HEK293 (cell line): Measurements from ENCODE around the gene NPR3.

Source experiments
- CTCF ChIA-PET: fragments of 350-600 bp; formaldehyde crosslinking; extraction: SDS; loops from one replicate; lab custom pipeline; 2021; ENCODE audit warnings: antibody characterized with exemption; lab: Yijun Ruan, JAX
- POLR2A ChIA-PET: fragments of 300-600 bp; formaldehyde crosslinking; extraction: SDS; loops from one replicate; lab custom pipeline; 2020; ENCODE audit warnings: antibody characterized with exemption, inconsistent platforms; lab: Yijun Ruan, JAX
- H3K27ac ChIP-seq: fragments of 200-500 bp; sonication (Bioruptor generic); 2 replicates; pipeline ENCODE4 v1.5.1; 2014; ENCODE audit warnings: low read depth, low read length, control low read depth, inconsistent platforms; ENCODE audit errors: extremely low read depth
- H3K36me3 ChIP-seq, 2 experiments: fragments of 200-500 bp in 1 of 2; sonication (Bioruptor generic) in 1 of 2; 1 replicate in 1 of 2; 2 replicates in 1 of 2; pipeline ENCODE4 v1.5.1; 2014 to 2017; ENCODE audit warnings: inconsistent platforms in 2 of 2, low read length in 2 of 2; ENCODE audit not compliant: control insufficient read depth in 2 of 2, insufficient read depth in 1 of 2
- H3K4me1 ChIP-seq: fragments of 200-500 bp; sonication (Bioruptor generic); 2 replicates; pipeline ENCODE4 v1.5.1; 2014; ENCODE audit warnings: mild to moderate bottlenecking, low read length, inconsistent platforms; ENCODE audit not compliant: control insufficient read depth, insufficient read depth
- H3K4me3 ChIP-seq: 2 replicates; pipeline ENCODE4 v1.5.1; 2011; ENCODE audit warnings: low read depth, mild to moderate bottlenecking, control low read depth, low read length, moderate library complexity
- H3K9me3 ChIP-seq: fragments of 200-500 bp; sonication (Bioruptor generic); 2 replicates; pipeline ENCODE4 v1.5.1; 2014; ENCODE audit warnings: low read depth, low read length, inconsistent platforms; ENCODE audit not compliant: control insufficient read depth, insufficient read depth
- HIC1 ChIP-seq: fragments of 450-650 bp; formaldehyde crosslinking; IDR thresholded peaks from 2 replicates; pipeline ENCODE4 v1.5.1; 2016; ENCODE audit warnings: missing biosample characterization, missing genetic modification characterization
- PRDM1 ChIP-seq: fragments of 450-650 bp; formaldehyde crosslinking; IDR thresholded peaks from 2 replicates; pipeline ENCODE4; 2016; ENCODE audit warnings: missing biosample characterization, missing genetic modification characterization
- PRDM10 ChIP-seq: fragments of 450-650 bp; formaldehyde crosslinking; IDR thresholded peaks from 2 replicates; pipeline ENCODE4 v1.5.1; 2016; ENCODE audit warnings: missing biosample characterization, missing genetic modification characterization
- RBAK ChIP-seq: fragments of 450-650 bp; formaldehyde crosslinking; IDR thresholded peaks from 2 replicates; pipeline ENCODE4 v1.5.1; 2016; ENCODE audit warnings: missing biosample characterization, missing genetic modification characterization
- SCRT1 ChIP-seq: fragments of 450-650 bp; formaldehyde crosslinking; IDR thresholded peaks from 2 replicates; pipeline ENCODE4 v1.5.1; 2016; ENCODE audit warnings: missing biosample characterization, missing genetic modification characterization, borderline replicate concordance
- SP7 ChIP-seq: fragments of 450-650 bp; formaldehyde crosslinking; IDR thresholded peaks from 2 replicates; pipeline ENCODE4 v1.5.1; 2016; ENCODE audit warnings: missing biosample characterization, missing genetic modification characterization
- YY1 ChIP-seq: fragments of 450-650 bp; formaldehyde crosslinking; IDR thresholded peaks from 2 replicates; pipeline ENCODE4 v1.5.1; 2018; ENCODE audit warnings: missing biosample characterization, missing genetic modification characterization
- ZBTB49 ChIP-seq: fragments of 450-650 bp; formaldehyde crosslinking; IDR thresholded peaks from 2 replicates; pipeline ENCODE4 v1.5.1; 2016; ENCODE audit warnings: missing biosample characterization, missing genetic modification characterization, low read depth
- ZFP3 ChIP-seq: fragments of 450-650 bp; formaldehyde crosslinking; IDR thresholded peaks from 2 replicates; pipeline ENCODE4 v1.5.1; 2016; ENCODE audit warnings: low read depth, missing biosample characterization, missing genetic modification characterization
- ZNF2 ChIP-seq: fragments of 450-650 bp; formaldehyde crosslinking; IDR thresholded peaks from 2 replicates; pipeline ENCODE4 v1.5.1; 2016; ENCODE audit warnings: missing biosample characterization, missing genetic modification characterization
- ZNF23 ChIP-seq: fragments of 450-650 bp; formaldehyde crosslinking; IDR thresholded peaks from 2 replicates; pipeline ENCODE4 v1.5.1; 2016; ENCODE audit warnings: missing biosample characterization, missing genetic modification characterization, borderline replicate concordance
- ZNF324 ChIP-seq: fragments of 450-650 bp; formaldehyde crosslinking; IDR thresholded peaks from 2 replicates; pipeline ENCODE4 v1.5.1; 2016; ENCODE audit warnings: missing biosample characterization, missing genetic modification characterization
- ZNF521 ChIP-seq: fragments of 450-650 bp; formaldehyde crosslinking; IDR thresholded peaks from 2 replicates; pipeline ENCODE4 v1.5.1; 2017; ENCODE audit warnings: missing biosample characterization, mild to moderate bottlenecking, missing genetic modification characterization
- ZNF571 ChIP-seq: fragments of 450-650 bp; formaldehyde crosslinking; IDR thresholded peaks from 2 replicates; pipeline ENCODE4 v1.5.0; 2017; ENCODE audit warnings: missing biosample characterization, missing genetic modification characterization
- ZNF639 ChIP-seq: fragments of 450-650 bp; formaldehyde crosslinking; IDR thresholded peaks from 2 replicates; pipeline ENCODE4 v1.5.1; 2016; ENCODE audit warnings: missing biosample characterization, missing genetic modification characterization
- ZNF76 ChIP-seq: fragments of 450-650 bp; formaldehyde crosslinking; IDR thresholded peaks from 2 replicates; pipeline ENCODE4; 2016; ENCODE audit warnings: low read depth, missing biosample characterization, missing genetic modification characterization, borderline replicate concordance
- ZSCAN23 ChIP-seq: fragments of 450-650 bp; formaldehyde crosslinking; IDR thresholded peaks from 2 replicates; pipeline ENCODE4 v1.5.1; 2016; ENCODE audit warnings: missing biosample characterization, missing genetic modification characterization

Gene NPR3

GRCh38 chr5:32790411-32790951, 79.4 kb downstream of the NPR3 start (continued):
- TF ChIP-seq PRDM10 (no peak), HIC1 (tag by site-specific recombination) (no peak), ZNF2 (tag by site-specific recombination) (no peak), SCRT1 (tag by site-specific recombination) (no peak)

- Histone ChIP-seq H3K27ac (no peak overlapping the region), H3K4me3 (no peak overlapping the region), H3K4me1 (no peaks in the 10 kb centered on the region), H3K9me3 (no peaks in the 10 kb centered on the region), H3K36me3 (no peaks in the 10 kb centered on the region)
- ChIA-PET POLR2A (no interaction called here), CTCF (interaction anchor here (0.6 to 1.2 kb wide), 2 partner anchors 190 to 362 kb away, joined by 3 read pairs; no protein-coding TSS in a partner anchor)
- TF ChIP-seq ZFP3 (tag by site-specific recombination) (no peak), ZNF324 (tag by site-specific recombination) (no peak), RBAK (tag by site-specific recombination) (no peak), ZNF521 (tag by site-specific recombination) (no peak), ZNF639 (tag by site-specific recombination) (no peak), PRDM1 (tag by site-specific recombination) (no peak), YY1 (tag by site-specific recombination) (no peak), ZSCAN23 (tag by site-specific recombination) (no peak), SP7 (no peak), ZBTB49 (no peak), ZNF76 (no peak), ZNF571 (tag by site-specific recombination) (no peak), ZNF23 (tag by site-specific recombination) (no peak)
These were observed 80.6 kb downstream of the NPR3 start for GRCh38 chr5:32791536-32792243.
